Psoas muscle (tissue), 8 donors: ENCODE measurements around the gene PARP12. TPM values are rescaled to one million over a fixed set of nuclear protein-coding genes. Genes with fewer than 3 reads are reported as not detected.

ENCODE experiments used
- ATAC-seq, 4 donors: fragments of 200-7000 bp; cut with Tn5 transposase; one replicate each; pipeline ENCODE4 v1.9.1; 2020; ENCODE audit warnings: moderate library complexity in 3 of 4, mild to moderate bottlenecking in 2 of 4
- DNase-seq, 2 donors: peaks; one replicate each; pipeline ENCODE4 v3.0.0-alpha.2; 2020
- H3K27ac ChIP-seq: fragments of 200-600 bp; one replicate; pipeline ENCODE4 v1.8.0; 2022
- H3K27me3 ChIP-seq, 3 donors: fragments of 200-600 bp in 1 of 3; one replicate each; pipeline versions ENCODE4 v1.6.1 to v1.8.0; 2013 to 2022; ENCODE audit warnings: low read length in 2 of 3, mild to moderate bottlenecking in 2 of 3, moderate library complexity in 1 of 3; ENCODE audit not compliant: insufficient read depth in 3 of 3
- H3K36me3 ChIP-seq, 2 donors: fragments of 200-600 bp in 1 of 2; one replicate each; pipeline versions ENCODE4 v1.6.1 to v1.8.0; 2013 to 2022; ENCODE audit warnings: low read depth in 1 of 2, mild to moderate bottlenecking in 1 of 2, moderate library complexity in 1 of 2; ENCODE audit not compliant: insufficient read depth in 1 of 2
- H3K4me1 ChIP-seq: fragments of 200-600 bp; one replicate; pipeline ENCODE4 v1.8.0; 2022
- H3K4me3 ChIP-seq: fragments of 200-600 bp; one replicate; pipeline ENCODE4 v1.8.0; 2022; ENCODE audit warnings: mild to moderate bottlenecking
- H3K9me3 ChIP-seq: fragments of 200-600 bp; one replicate; pipeline ENCODE4 v1.8.0; 2022
- WGBS, 3 donors: extraction: QIAGEN DNeasy Blood & Tissue Kit; methylation state at CpG; one replicate each; pipeline versions ENCODE4 v1.1.6 to v1.1.7; 2013; 5-methylcytosine and 5-hydroxymethylcytosine counted together
- intact Hi-C, 2 donors: fragments of 100-400 bp; cut with DNase I; formaldehyde crosslinking; loops; one replicate each; pipeline versions ENCODE4 v1.11.0 to v1.14.2; 2022
- polyA plus RNA-seq, 3 donors: library from polyadenylated mRNA; stranded (reverse); fragments of 200-250 nt; gene quantifications; one replicate each; pipeline ENCODE4 v1.2.3, GENCODE V29; 2013
- total RNA-seq, 4 donors: library from RNA; stranded (reverse); fragmentation: NEBNext Ultra II Directional in 2 of 4; extraction: Animal tissue kit (Norgen Biotek cat#: 25700) in 2 of 4; gene quantifications; one replicate each; pipeline versions ENCODE4 v1.2.1 to v1.2.4, GENCODE V29; 2021 to 2023
- TF ChIP-seq, protein P1 (sequence below): fragments of 200-600 bp; IDR thresholded peaks from one replicate; pipeline ENCODE4 v1.8.0; 2022; ENCODE audit warnings: antibody characterized with exemption
- donor health status: healthy with polysubstance abuse.
- donor health status: DM: no; HTN: no; CAD: no; lungs with moderate emphysema.
- donor health status: Bipolar disorder and iron deficiency.
- donor health status: healthy.
- donor health status: DM: yes; HTN: yes; CAD: no.
- donor health status: DM: no; HTN: no; CAD: no.
- donor health status: DM: no; HTN: no; CAD: no.
- donor health status: DM: yes; HTN: yes; CAD: no.

Gene PARP12
- total and polyA plus RNA-seq, 7 donors: 4.3 to 6.9 (median 5.2) TPM

DNA sequence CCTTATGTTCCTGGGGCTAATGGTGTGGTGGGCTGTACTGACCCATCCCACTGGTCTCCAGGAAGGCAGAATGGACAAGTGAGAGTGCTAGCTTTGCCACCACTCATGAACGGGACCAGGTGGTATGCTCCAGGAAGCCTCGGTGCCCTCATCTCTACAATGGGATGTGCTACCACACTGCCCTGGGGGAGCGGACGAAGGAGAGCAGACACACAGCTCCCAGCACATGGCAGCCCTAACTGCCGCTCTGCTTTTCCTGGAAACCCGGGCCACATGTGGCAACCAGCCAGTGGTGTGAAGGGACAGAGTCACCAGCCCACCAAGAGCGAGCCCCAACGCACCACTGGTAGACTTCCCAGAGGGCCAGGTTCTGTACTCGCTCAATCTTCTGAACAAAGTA, 35.8 kb downstream of the PARP12 start:
- TF ChIP-seq, protein P1, sequence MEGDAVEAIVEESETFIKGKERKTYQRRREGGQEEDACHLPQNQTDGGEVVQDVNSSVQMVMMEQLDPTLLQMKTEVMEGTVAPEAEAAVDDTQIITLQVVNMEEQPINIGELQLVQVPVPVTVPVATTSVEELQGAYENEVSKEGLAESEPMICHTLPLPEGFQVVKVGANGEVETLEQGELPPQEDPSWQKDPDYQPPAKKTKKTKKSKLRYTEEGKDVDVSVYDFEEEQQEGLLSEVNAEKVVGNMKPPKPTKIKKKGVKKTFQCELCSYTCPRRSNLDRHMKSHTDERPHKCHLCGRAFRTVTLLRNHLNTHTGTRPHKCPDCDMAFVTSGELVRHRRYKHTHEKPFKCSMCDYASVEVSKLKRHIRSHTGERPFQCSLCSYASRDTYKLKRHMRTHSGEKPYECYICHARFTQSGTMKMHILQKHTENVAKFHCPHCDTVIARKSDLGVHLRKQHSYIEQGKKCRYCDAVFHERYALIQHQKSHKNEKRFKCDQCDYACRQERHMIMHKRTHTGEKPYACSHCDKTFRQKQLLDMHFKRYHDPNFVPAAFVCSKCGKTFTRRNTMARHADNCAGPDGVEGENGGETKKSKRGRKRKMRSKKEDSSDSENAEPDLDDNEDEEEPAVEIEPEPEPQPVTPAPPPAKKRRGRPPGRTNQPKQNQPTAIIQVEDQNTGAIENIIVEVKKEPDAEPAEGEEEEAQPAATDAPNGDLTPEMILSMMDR: no peak
- no peak for DNase-seq
- no peak for ATAC-seq
- no peak overlapping the region for H3K27ac ChIP-seq
- H3K9me3 ChIP-seq: no peaks in the 10 kb centered on the region
- no peaks in the 10 kb centered on the region for H3K27me3 ChIP-seq
- intact Hi-C loops: no loop called here
- H3K4me3 ChIP-seq: no peak overlapping the region
- peaks cover 0 to 18% of the 10 kb centered on the region in 2 donors for H3K36me3 ChIP-seq
- 94 to 97% (median 96%) methylated on average over 9 of the region's 9 CpGs for WGBS, 3 donors
- no peaks in the 10 kb centered on the region for H3K4me1 ChIP-seq

DNA sequence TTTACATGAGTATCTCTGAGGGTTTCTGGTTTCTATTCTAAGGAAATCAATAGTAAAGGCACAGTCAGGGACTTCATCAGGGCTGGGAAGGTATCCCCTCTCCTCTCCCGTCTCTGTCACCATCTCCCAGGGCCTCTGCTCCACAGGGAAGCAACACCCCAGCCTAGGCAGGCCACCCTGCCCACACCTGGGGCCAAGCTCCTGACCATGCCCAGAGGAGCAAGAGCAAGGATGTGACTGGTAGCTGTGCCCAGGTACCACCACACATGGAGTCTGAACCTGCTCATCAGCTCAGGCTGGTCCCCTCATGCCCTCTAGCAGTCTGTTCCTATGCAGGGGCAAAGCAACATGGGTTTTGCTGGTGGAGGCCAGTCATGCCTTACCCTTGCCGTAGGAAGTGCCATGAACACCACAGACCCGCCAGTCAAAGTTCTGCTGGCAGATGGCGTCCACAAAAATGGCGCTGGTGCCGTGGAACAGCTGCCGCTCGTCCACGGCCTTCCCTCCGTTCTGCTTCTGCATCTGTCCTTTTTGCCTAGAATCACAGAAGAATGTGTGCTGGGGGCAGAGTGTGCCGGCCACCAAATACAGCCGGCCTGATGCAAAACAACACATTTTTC, 36.8 kb downstream of the PARP12 start:
- no peak overlapping the region for H3K27ac ChIP-seq
- H3K9me3 ChIP-seq: no peaks in the 10 kb centered on the region
- no peaks in the 10 kb centered on the region for H3K4me1 ChIP-seq
- ATAC-seq: no peak
- WGBS, 3 donors: 81 to 88% (median 85%) methylated on average over 12 of the region's 12 CpGs
- TF ChIP-seq, protein P1: no peak
- peaks cover 0 to 18% of the 10 kb centered on the region in 2 donors for H3K36me3 ChIP-seq
- no peaks in the 10 kb centered on the region for H3K27me3 ChIP-seq
- H3K4me3 ChIP-seq: no peak overlapping the region
- DNase-seq: no peak
- intact Hi-C loops: no loop called here

DNA sequence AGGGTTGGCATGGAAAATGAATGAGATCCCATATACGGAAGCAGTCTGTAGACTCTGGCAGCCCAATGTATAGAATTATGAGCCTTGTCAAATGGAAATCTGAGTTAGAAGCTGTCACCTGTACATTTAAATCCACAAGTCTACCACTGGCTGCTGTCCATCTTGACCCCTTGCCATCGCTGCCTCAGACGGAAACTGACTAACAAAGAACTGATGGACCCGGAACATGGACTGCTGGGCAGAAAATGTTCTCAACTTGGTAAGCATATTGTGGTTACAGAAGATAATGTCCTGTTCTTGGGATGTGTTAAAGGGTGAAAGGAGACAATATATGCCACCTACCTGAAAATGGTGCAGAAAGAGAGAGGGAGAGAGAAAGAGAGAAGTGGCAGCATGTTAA, 37.5 kb downstream of the PARP12 start:
- Histone ChIP-seq H3K27me3 (no peaks in the 10 kb centered on the region), H3K27ac (no peak overlapping the region), H3K4me3 (no peak overlapping the region), H3K9me3 (no peaks in the 10 kb centered on the region), H3K4me1 (no peaks in the 10 kb centered on the region), H3K36me3 (peaks cover 0 to 18% of the 10 kb centered on the region in 2 donors)
- WGBS, 3 donors: 86 to 88% (median 87%) methylated on average over 4 of the region's 4 CpGs
- ATAC-seq (no peak), DNase-seq (no peak)
- TF ChIP-seq, protein P1: no peak
- intact Hi-C loops: no loop called here

DNA sequence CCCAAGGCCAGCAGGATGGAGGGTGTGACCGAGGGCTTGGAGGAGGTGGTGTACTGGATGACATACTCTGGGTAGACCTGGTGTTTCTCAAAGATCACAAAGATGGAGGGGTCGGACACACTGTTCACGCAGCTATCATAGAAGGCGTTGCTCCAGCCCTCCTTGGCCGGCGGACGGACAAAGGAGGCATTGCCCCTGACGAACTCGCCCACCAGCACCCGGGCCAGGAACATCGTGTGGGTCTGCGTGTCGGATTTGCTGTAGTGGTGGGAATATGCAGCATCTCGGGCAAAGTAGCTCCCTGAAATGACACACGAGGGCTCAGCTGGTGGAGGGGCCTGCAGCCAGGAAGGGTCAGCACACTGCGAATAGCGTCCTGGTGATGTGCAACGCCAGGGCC, 38.2 kb downstream of the PARP12 start:
- H3K9me3 ChIP-seq: no peaks in the 10 kb centered on the region
- no peak for ATAC-seq
- WGBS, 3 donors: 89 to 94% (median 92%) methylated on average over 18 of the region's 18 CpGs
- H3K36me3 ChIP-seq: peaks cover 0 to 18% of the 10 kb centered on the region in 2 donors
- intact Hi-C loops: no loop called here
- TF ChIP-seq, protein P1: no peak
- H3K27me3 ChIP-seq: no peaks in the 10 kb centered on the region
- no peak for DNase-seq
- H3K4me3 ChIP-seq: no peak overlapping the region
- H3K4me1 ChIP-seq: no peaks in the 10 kb centered on the region
- no peak overlapping the region for H3K27ac ChIP-seq

DNA sequence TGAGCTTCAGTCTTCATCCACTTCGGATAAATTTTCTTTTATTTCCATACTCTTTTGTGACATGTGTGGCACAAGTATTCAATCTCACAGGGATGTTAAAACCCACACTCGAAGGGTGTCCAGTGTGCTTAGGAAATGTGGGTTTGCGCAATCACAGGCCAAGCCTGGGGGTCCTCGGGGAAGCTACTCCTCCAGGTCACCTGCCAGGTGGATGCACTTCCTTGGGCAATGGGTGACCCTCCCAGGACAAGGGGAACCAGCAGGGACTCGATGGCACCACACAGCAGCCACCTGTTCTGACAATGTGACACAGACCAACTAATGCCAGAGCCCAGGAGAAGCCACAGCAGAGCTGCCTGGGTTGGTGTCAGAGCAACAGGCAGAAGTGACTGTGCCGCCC, 39.0 kb downstream of the PARP12 start:
- Histone ChIP-seq H3K27ac (no peak overlapping the region), H3K36me3 (peaks cover 0 to 18% of the 10 kb centered on the region in 2 donors), H3K27me3 (no peaks in the 10 kb centered on the region), H3K4me1 (no peaks in the 10 kb centered on the region), H3K9me3 (no peaks in the 10 kb centered on the region), H3K4me3 (no peak overlapping the region)
- WGBS, 3 donors: 84 to 88% (median 87%) methylated on average over 6 of the region's 6 CpGs
- intact Hi-C loops: no loop called here
- DNase-seq (no peak), ATAC-seq (no peak)
- TF ChIP-seq, protein P1: no peak
